Neural cell (in vitro differentiated cells): ENCODE data around the gene SLC44A2. TPM values are rescaled to one million over a fixed set of nuclear protein-coding genes. Genes with fewer than 3 reads are reported as not detected.

ENCODE experiments used
- H2AFZ ChIP-seq: fragments of 200-600, 300-800 bp; sonication (generic), shearing (Covaris generic); 2 replicates; pipeline ENCODE4 v1.6.0; 2014; ENCODE audit warnings: low read depth, mild to moderate bottlenecking, antibody characterized with exemption, low read length, moderate library complexity
- H3F3A ChIP-seq: fragments of 200-600 bp; shearing (Covaris generic); 2 replicates; pipeline ENCODE4 v1.6.1; 2016; ENCODE audit warnings: mild to moderate bottlenecking, moderate library complexity, mixed read lengths, antibody characterized with exemption, low read length; ENCODE audit not compliant: insufficient read depth, poor library complexity, severe bottlenecking
- H3K27ac ChIP-seq: fragments of 200-600, 300-800 bp; sonication (generic), shearing (Covaris generic); 2 replicates; pipeline ENCODE4 v1.5.1; 2014; ENCODE audit warnings: mild to moderate bottlenecking, low read length, moderate library complexity
- H3K27me3 ChIP-seq: fragments of 300-800, 200-600 bp; sonication (generic), shearing (Covaris generic); 2 replicates; pipeline ENCODE4 v1.6.0; 2014; ENCODE audit warnings: mild to moderate bottlenecking, low read depth, low read length, moderate library complexity; ENCODE audit not compliant: insufficient read depth
- H3K36me3 ChIP-seq: fragments of 300-800, 200-600 bp; sonication (generic), shearing (Covaris generic); 2 replicates; pipeline ENCODE4 v1.5.1; 2014; ENCODE audit warnings: mild to moderate bottlenecking, antibody characterized with exemption, low read length, moderate library complexity; ENCODE audit not compliant: insufficient read depth
- H3K4me2 ChIP-seq: fragments of 300-800, 200-600 bp; sonication (generic), shearing (Covaris generic); 2 replicates; pipeline ENCODE4 v1.6.0; 2014; ENCODE audit warnings: mild to moderate bottlenecking, low read length
- H3K4me3 ChIP-seq: fragments of 300-800, 200-600 bp; sonication (generic), shearing (Covaris generic); 2 replicates; pipeline ENCODE4 v1.5.1; 2014; ENCODE audit warnings: mild to moderate bottlenecking, low read length, moderate library complexity
- H3K79me2 ChIP-seq: fragments of 200-600 bp; shearing (Covaris generic); replicated peaks from 2 replicates; pipeline ENCODE4 v1.6.0; 2014; ENCODE audit warnings: mild to moderate bottlenecking, low read length, moderate library complexity; ENCODE audit not compliant: insufficient read depth
- H3K9ac ChIP-seq: fragments of 300-800, 200-600 bp; sonication (generic), shearing (Covaris generic); 2 replicates; pipeline ENCODE4 v1.6.1; 2016; ENCODE audit warnings: mild to moderate bottlenecking, low read length, mixed read lengths
- H3K9me2 ChIP-seq: fragments of 200-600 bp; shearing (Covaris generic); 2 replicates; pipeline ENCODE4 v1.6.1; 2016; ENCODE audit warnings: mild to moderate bottlenecking, low read length, mixed read lengths; ENCODE audit not compliant: insufficient read depth
- H3K9me3 ChIP-seq: fragments of 200-600, 300-800 bp; sonication (generic), shearing (Covaris generic); 2 replicates; pipeline ENCODE4 v1.6.1; 2016; ENCODE audit warnings: mild to moderate bottlenecking, mixed run types, low read length, moderate library complexity, mixed read lengths
- H4K20me1 ChIP-seq: fragments of 200-600 bp; shearing (Covaris generic); 2 replicates; pipeline ENCODE4 v1.6.1; 2016; ENCODE audit warnings: mild to moderate bottlenecking, mixed run types; ENCODE audit not compliant: insufficient read depth
- CTCF ChIP-seq: fragments of 450-650 bp; IDR thresholded peaks from 2 replicates; pipeline ENCODE4 v1.5.1; 2014; ENCODE audit warnings: antibody characterized with exemption, mild to moderate bottlenecking, moderate library complexity; ENCODE audit not compliant: poor library complexity, severe bottlenecking
- EP300 ChIP-seq: fragments of 450-650 bp; conservative IDR thresholded peaks from 2 replicates; pipeline ENCODE4 v1.6.1; 2014; ENCODE audit warnings: antibody characterized with exemption, mild to moderate bottlenecking, moderate library complexity; ENCODE audit not compliant: poor library complexity, severe bottlenecking
- EZH2 ChIP-seq: fragments of 200-600, 300-800 bp; shearing (Covaris generic), sonication (generic); IDR thresholded peaks from 2 replicates; pipeline ENCODE4 v1.6.1; 2014; ENCODE audit warnings: antibody characterized with exemption, low read length, borderline replicate concordance, mild to moderate bottlenecking; ENCODE audit not compliant: insufficient read depth, poor library complexity, severe bottlenecking
- MXI1 ChIP-seq: fragments of 450-650 bp; conservative IDR thresholded peaks from 2 replicates; pipeline ENCODE4 v1.6.1; 2014; ENCODE audit warnings: antibody characterized with exemption, mild to moderate bottlenecking; ENCODE audit not compliant: poor library complexity, severe bottlenecking
- POLR2AphosphoS5 ChIP-seq: IDR thresholded peaks from 2 replicates; pipeline ENCODE4 v1.6.1; 2012
- RAD21 ChIP-seq: fragments of 450-650 bp; conservative IDR thresholded peaks from 2 replicates; pipeline ENCODE4 v1.6.1; 2014; ENCODE audit warnings: antibody characterized with exemption, mild to moderate bottlenecking, moderate library complexity
- REST ChIP-seq: IDR thresholded peaks from 2 replicates; pipeline ENCODE4 v1.6.1; 2012; ENCODE audit warnings: borderline replicate concordance
- SMC3 ChIP-seq: fragments of 450-650 bp; conservative IDR thresholded peaks from 2 replicates; pipeline ENCODE4 v1.6.1; 2014; ENCODE audit warnings: antibody characterized with exemption, mild to moderate bottlenecking, moderate library complexity; ENCODE audit not compliant: poor library complexity
- TAF1 ChIP-seq: IDR thresholded peaks from 2 replicates; pipeline ENCODE4 v1.6.1; 2012; ENCODE audit warnings: low read depth
- polyA plus RNA-seq: library from polyadenylated mRNA; depleted of rRNA; stranded (reverse); fragments of >200 nt; gene quantifications from 2 replicates; pipeline ENCODE4 v1.2.3, GENCODE V29; 2014

The SLC44A2 gene
- polyA plus RNA-seq, 1 donor from 2014 or later: 50.0 TPM

GRCh38 chr19:10648360-10648759 lies 23.0 kb downstream of the SLC44A2 start:
- H2AFZ ChIP-seq: no peak overlapping the region
- H3K79me2 ChIP-seq: peaks cover 6% of the 10 kb centered on the region
- no peak overlapping the region for H3K4me3 ChIP-seq
- H3K9me2 ChIP-seq: no peaks in the 10 kb centered on the region
- H3K9me3 ChIP-seq: no peaks in the 10 kb centered on the region
- H3K27me3 ChIP-seq: no peaks in the 10 kb centered on the region
- H3K4me2 ChIP-seq: no peak overlapping the region
- no peaks in the 10 kb centered on the region for H3F3A ChIP-seq
- no peak overlapping the region for H3K27ac ChIP-seq
- TF ChIP-seq SMC3 (no peak), REST (no peak), RAD21 (no peak), POLR2AphosphoS5 (no peak), CTCF (no peak), EZH2 (no peak), TAF1 (no peak), MXI1 (no peak), EP300 (no peak)
- no peaks in the 10 kb centered on the region for H4K20me1 ChIP-seq
- H3K9ac ChIP-seq: no peak overlapping the region
- H3K36me3 ChIP-seq: no peaks in the 10 kb centered on the region

- Histone ChIP-seq H3K27me3 (no peaks in the 10 kb centered on the region), H4K20me1 (no peaks in the 10 kb centered on the region), H3K4me3 (no peak overlapping the region), H3K79me2 (peaks cover 27% of the 10 kb centered on the region), H3K9ac (no peak overlapping the region), H3K9me3 (no peaks in the 10 kb centered on the region), H3F3A (peaks cover 3% of the 10 kb centered on the region), H2AFZ (no peak overlapping the region), H3K36me3 (no peaks in the 10 kb centered on the region), H3K4me2 (no peak overlapping the region), H3K9me2 (no peaks in the 10 kb centered on the region), H3K27ac (no peak overlapping the region)
- no peak for TF ChIP-seq CTCF
- no peak for TF ChIP-seq TAF1
- no peak for TF ChIP-seq EZH2
- no peak for TF ChIP-seq RAD21
- no peak for TF ChIP-seq REST
- no peak for TF ChIP-seq MXI1
- no peak for TF ChIP-seq EP300
- no peak for TF ChIP-seq POLR2AphosphoS5
- TF ChIP-seq SMC3: no peak
Observed at GRCh38 chr19:10651851-10652250, 26.5 kb downstream of the SLC44A2 start.
